GM20000 (cell line): ENCODE measurements around the gene OXCT1.

Experiments
- DNase-seq: peaks from one replicate; pipeline ENCODE4 v3.0.0; 2012; ENCODE audit warnings: low spot score
- TF ChIP-seq, protein P1 (sequence below): IDR thresholded peaks from 2 replicates; pipeline ENCODE4 v1.5.1; 2012; ENCODE audit warnings: mild to moderate bottlenecking, control low read depth; ENCODE audit errors: extremely low read depth, missing control alignments

OXCT1 gene

DNA sequence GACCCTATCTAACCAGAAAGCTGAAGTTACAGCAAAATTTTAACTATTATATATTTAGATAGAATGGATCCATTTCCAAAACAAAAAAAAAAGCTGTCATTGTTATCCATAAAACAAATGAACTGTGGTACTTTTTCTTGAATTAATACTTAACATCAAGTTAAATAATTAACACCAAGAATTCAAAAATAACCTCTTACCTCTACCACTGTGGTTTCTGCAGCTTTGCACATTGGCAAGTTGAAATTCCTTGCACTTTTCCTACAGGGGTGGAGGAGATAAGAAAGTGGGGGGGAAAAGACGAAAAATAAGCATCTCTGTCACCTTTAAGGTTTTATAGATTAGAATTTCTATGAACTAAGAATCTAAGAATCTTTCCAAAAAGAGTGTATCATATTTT lies 30.0 kb downstream of the OXCT1 start:
- TF ChIP-seq, protein P1, sequence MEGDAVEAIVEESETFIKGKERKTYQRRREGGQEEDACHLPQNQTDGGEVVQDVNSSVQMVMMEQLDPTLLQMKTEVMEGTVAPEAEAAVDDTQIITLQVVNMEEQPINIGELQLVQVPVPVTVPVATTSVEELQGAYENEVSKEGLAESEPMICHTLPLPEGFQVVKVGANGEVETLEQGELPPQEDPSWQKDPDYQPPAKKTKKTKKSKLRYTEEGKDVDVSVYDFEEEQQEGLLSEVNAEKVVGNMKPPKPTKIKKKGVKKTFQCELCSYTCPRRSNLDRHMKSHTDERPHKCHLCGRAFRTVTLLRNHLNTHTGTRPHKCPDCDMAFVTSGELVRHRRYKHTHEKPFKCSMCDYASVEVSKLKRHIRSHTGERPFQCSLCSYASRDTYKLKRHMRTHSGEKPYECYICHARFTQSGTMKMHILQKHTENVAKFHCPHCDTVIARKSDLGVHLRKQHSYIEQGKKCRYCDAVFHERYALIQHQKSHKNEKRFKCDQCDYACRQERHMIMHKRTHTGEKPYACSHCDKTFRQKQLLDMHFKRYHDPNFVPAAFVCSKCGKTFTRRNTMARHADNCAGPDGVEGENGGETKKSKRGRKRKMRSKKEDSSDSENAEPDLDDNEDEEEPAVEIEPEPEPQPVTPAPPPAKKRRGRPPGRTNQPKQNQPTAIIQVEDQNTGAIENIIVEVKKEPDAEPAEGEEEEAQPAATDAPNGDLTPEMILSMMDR, result no peak
- DNase-seq, result no peak

GRCh38 chr5:41837793-41838192 lies 32.4 kb downstream of the OXCT1 start:
- TF ChIP-seq, protein P1, result no peak
- DNase-seq, result no peak

GRCh38 chr5:41835645-41836044 lies 34.6 kb downstream of the OXCT1 start:
- TF ChIP-seq, protein P1, result no peak
- DNase-seq, result no peak

DNA sequence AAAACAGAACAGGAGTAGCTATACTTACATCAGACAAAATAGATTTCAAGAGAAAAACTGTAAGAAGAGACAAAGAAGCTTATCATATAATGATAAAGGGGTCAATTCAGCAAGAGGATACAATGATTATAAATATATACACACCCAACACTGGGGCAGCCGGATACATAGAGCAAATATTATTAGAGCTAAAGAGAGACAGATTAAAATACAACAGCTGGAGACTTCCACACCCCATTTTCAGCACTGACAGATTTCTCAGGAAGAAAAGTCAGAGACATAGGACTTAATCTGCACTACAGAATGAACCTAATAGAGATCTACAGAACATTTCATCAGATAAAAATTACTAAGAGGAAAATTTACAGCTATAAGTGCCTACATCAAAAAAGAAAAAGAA lies 35.7 kb downstream of the OXCT1 start:
- no peak for DNase-seq
- TF ChIP-seq, protein P1, result no peak

GRCh38 chr5:41832430-41832829 lies 37.8 kb downstream of the OXCT1 start:
- no peak for DNase-seq
- TF ChIP-seq, protein P1, result no peak

DNA sequence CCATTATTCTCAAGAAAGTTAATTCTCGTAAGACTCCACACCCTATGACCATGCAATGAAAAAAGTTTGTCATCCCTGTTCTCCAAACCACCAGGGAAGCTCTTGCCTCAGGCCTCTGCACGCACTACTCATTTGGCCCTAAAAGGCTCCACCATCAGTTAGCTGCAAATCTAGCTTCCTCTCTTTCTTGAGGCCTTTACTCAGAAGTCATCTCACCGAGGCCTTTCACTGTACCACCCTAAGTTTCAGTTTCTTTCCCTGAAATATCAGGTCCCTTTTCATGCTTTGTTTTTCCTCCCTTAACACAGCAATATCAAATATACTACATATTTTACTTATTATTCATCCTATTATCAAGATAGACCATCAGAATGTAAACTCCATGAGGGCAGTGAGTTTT lies 39.1 kb downstream of the OXCT1 start:
- DNase-seq, result no peak
- TF ChIP-seq, protein P1, result no peak

DNA sequence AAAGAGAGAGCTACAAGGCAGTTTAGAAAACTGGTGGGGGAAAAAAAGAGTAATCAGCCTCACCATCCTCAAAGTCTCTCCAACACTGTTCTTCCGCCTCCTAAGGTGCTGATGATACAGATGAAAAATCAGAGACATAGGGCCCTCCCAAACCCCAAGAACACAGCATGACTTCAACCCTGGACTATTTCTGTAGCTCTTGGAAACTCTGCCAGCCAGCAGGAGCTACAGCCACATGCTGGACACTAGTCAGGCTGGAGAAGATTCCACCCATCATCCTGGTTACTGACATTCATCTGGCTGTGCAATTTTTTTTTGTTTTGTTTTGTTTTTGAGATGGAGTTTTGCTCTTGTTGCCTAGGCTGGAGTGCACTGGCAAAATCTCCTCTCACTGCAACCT lies 42.4 kb downstream of the OXCT1 start:
- DNase-seq, result no peak
- TF ChIP-seq, protein P1, result no peak

DNA sequence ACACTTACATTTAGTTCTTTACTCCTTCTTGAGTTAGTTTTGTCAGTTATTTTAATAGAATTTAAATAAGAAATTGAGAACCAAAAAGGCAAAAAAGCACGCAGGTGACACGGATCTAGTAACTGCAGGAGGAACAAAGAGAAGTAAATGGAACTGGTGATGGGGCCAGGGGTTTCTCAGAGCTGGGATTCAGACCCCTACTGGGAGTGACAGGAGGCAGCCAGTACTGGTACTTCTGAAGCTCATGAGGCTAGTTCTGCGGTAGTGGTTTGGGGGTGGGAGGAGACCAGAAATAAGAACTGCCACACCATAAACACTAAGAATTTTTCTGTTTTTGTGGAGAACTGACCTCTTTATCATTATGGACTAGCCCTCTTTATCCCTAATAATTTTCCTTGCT lies 48.2 kb downstream of the OXCT1 start:
- DNase-seq, result no peak
- TF ChIP-seq, protein P1, result no peak
